GM18511 (cell line): ENCODE measurements around the gene TMEM238.
A peak's percentile ranks its signal among the peaks of the same experiment; 100 is the strongest.
"Not testable (repeated sequence)": the region's sequence is repeated elsewhere in the genome, so short reads cannot be mapped to it uniquely, and the experiment has no call there.

Experiments used
- ATAC-seq: cut with Tn5 transposase; IDR thresholded peaks from one replicate; pipeline ENCODE4 v1.9.1; 2021; ENCODE audit warnings: mild to moderate bottlenecking, moderate library complexity; ENCODE audit not compliant: unreplicated experiment

Gene TMEM238

DNA sequence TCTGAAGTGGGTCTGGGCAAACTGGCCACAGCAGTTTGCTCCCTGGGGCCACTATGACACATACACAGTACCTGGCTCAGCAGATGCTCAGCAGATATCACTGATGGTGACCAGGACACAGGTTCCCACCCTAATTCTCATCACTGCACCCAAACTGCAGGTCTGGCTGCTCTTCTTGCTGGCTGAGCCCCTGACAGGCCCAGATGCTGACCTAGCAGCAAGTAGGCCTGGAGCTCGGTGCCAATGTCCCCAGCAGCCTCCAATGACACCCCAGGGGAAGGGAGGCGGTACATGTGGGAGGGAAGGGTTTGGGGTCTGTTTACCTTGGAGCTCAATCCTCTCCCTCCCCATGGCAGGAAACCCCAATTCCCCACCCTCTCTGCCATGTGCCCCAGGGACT is 18.4 kb upstream of the TMEM238 start:
- ATAC-seq = no peak

DNA sequence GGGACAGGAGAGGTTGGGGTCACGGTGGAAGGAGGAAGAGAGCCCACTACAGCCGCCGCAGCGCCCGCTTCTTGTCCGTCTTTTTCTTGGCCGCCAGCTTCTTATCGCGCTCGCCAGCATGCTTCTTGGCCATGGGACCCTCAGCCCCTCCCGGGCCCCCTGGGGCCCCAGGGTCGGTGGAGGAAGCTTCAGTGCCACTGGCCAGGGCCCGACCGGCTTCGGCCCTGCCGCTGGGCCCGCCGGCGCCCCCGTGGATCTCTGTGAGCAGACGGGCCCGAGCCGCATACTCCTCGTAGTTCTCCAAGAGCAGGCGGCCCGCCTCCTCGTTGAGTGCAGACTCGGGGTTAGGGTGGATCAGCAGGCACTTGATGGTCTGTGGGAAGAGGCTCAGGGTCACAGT is 17.3 kb upstream of the TMEM238 start:
- ATAC-seq = not testable (repeated sequence)

DNA sequence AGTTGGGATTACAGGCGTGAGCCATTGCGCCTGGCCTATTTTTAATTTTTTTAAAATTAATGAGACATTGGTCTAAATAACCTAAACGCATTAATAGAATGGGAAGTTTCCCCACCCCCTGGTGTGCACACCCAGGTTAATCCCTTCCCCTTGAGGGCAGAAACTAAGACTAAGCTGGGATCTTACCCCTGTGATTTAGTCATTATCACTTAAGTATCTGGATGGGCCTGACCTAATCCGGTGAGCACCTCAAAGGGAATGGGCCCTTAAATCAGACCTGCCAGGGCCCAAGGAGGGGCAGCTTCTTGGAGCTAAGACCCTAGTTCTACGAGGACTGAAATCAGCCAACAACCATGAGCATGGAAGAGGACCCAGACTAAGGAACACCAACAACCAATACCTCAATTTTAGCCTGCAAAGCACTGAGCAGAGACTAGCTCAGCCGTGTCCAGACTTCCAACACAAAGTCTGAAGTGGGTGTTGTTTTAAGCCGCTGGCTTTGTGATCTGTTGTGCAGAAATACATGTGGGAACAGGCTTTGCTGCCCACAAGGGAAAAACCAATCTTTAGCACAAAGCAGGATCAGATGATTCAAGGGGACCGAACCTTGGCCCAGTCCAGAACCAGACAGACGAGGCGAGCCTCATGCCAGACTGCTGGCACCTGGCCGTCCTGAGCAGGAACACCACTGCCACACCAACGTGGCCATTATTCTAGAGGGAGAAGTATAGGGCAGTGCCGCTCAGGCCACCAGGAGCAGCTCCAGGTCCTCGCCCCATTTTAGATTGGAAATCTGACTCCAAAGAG is 16.4 kb upstream of the TMEM238 start:
- no peak for ATAC-seq

DNA sequence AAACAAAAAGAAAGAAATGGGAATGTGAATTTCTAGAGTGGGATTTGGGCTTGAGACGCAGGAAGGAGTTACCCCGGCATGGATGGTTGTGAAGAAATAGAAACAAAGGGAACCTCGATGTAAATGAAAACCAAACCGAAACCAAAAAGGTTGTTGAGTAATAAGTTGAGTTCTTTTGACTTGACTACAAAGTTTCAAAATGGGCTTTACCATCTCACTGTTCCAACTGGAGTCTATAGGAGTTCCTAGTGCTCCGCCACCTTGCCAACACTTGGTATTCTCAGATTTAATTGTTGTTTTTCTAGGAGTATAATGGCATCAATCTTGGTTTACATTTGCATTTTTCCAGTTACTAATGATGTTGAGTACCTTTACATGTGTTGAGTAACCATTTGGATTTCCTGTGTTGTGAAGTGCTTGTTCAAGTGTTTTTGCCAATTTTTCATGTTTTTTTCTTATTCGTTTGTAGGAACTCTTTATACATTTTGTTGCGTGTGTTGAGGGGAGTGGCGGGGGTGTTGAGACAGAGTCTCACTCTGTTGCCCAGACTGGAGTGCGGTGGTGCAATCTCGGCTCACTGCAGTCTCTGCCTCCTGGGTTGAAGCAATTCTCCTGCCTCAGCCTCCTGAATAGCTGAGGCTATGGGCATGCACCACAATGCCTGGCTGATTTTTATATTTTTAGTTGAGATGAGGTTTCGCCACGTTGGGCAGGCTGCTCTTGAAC is 14.3 kb upstream of the TMEM238 start:
- ATAC-seq = no peak

DNA sequence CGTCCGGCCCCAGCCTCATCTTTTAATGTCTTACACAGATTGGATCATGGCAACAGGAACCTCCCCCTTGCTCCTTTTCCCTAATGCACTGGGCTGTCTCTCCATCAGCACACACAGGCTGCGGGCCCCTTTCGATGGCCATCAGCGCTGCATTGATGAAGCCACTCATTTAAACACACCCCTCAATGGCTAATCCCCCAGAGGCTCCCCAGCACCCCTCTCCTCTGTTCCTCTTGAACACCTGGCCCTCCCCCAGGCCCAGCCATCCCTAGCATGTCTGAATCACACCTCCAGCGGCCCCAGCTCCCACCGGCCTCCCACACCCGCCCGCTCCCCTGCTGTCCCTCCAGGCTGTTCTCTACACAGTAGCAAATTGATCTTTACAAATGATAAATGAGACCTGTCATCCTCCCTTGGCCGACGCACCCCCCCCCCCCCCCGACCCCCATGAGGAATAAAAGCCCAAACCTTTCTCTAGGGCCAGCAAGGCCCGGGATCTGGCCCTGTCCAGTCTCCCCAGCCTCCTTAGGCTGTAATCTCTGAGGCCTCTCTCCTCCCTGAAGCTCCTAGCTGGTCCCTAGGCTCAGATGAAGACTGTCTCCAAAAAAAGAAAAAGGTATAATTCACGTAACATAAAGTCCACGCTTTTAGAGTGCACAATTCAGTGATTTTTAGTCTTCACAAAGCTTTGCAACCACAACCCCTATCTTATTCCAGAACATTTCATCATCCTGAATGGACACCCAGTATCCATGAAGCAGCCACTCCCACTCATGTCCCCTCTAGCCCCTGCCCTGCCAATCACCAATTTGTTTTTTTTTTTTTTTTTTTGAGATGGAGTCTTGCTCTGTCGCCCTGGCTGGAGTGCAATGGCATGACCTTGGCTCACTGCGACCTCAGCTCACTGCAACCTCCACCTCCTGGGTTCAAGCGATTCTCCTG is 9.0 kb upstream of the TMEM238 start:
- ATAC-seq = no peak

DNA sequence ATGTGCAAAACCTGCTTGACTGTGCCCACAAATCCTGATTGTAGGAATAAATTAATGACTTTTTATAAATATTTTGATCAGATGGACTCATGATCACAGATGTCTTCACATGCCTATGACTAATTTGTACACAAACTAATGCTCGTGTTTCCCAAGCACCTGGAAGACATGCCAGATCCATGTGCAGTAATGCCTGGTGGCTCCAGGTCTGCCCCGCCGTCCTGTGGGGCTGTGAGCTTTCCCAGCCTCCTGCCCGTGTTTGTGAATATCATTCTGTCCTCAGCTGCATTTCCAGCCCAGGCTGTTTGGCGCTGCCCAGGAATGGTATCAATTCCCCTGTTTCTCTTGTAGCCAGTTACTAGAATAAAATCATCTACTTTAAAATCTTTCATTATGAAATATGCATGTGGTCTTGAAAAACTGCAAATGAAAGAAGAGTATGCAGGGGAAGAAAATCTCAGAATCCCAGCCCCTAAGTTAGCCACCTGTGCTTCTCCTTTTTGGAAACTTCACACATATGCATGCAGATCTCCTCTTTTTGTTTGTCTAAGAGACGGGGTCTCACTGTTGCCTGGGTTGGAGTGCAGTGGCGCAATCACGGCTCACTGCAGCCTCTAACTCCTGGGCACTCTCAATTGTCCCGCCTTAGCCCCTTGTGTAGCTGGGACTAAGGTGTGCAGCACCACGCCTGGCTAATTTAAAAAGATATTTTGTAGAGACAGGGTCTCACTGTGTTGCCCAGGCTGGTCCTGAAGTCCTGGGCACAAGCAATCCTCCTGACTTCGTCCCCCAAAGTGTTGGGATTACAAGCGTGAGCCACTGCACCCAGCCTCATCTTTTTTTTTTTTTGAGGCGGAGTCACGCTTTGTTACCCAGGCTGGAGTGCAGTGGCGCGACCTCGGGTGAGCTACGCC is 7.9 kb upstream of the TMEM238 start:
- no peak for ATAC-seq

DNA sequence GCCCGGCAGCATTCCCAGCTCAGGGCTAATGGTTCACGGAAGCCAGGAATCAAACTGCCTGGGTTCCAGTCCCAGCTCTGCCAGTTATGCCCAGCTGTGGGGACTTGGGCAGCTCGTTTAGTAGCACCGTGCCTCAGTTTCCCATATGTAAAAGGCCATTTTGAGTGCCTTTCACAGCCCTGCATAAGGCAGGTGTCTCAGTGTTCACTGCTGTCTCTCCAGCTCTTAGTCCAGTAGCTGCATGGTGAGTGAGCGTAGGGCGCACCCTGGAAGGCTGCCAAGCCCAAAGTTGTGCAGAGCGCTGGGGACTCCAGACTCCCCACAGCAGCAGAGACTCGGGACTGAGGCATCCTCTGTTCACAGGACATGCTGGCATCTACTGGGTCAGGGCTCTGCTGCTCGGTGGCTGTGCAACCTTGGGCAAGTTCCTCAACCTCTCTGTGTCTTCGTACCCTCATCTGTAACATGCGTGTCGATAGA is 7.1 kb upstream of the TMEM238 start:
- ATAC-seq = no peak

DNA sequence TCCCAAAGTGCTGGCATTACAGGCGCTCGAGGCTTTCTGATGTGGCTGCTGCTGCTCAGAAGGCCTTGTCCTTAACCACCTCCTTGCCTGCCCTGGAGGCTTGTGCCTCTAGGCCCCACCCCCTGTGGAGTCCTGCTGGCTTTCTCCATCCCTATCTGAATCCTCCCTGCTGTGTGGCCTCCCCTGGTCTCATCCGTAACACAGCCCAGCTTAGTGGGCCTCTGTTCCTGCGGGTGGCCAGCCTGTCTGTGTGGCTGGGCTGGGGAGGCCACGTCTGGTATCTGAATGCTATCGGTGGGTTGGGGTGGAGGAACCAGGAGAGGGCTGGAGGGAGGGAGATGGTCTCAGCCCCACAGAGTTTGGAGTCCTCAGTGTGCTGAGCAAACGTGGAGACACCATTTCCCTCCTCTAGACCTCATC is 6.4 kb upstream of the TMEM238 start:
- ATAC-seq = no peak

DNA sequence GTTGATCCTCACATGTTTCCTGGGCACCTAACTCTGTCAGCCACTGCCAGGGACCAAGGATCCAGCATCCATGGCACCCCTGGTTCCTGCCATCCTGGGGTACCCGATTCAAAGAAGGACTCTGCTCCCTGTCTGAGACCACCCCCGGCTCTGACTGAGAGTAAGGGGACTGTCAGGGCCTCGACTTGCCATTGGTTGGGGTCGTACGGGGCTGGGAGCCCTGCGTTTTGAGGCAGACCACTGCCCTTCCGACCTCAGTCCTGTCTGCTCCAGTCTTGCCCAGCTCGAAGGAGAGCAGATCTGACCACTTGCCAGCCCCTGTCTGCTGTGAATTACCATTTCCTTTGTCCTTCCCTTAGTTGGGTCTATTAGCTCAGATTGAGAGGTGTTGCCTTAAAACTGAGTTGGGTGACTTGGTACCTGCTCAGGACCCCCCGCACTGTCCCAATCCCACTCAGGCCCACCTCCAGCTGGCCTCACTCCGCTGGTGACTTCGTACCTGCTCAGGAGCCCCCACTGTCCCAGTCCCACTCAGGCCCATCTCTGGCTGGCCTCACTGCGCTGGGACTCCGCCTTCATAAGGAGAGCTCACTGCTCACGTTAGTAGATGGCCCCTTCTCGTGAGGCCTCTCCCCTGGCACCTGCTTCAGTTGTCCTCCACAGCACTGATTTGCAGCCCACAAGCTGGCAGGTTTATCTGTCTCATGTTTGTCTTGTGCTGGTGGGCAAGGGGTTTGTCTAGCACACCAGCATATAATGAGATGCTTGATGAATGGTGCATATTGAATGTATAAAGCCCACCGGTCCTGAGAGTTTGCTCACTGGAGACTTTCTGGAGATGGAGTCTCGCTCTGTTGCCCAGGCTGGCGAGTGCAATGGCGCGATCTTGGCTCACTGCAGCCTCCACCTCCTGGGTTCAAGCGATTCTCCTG is 5.6 kb upstream of the TMEM238 start:
- no peak for ATAC-seq

DNA sequence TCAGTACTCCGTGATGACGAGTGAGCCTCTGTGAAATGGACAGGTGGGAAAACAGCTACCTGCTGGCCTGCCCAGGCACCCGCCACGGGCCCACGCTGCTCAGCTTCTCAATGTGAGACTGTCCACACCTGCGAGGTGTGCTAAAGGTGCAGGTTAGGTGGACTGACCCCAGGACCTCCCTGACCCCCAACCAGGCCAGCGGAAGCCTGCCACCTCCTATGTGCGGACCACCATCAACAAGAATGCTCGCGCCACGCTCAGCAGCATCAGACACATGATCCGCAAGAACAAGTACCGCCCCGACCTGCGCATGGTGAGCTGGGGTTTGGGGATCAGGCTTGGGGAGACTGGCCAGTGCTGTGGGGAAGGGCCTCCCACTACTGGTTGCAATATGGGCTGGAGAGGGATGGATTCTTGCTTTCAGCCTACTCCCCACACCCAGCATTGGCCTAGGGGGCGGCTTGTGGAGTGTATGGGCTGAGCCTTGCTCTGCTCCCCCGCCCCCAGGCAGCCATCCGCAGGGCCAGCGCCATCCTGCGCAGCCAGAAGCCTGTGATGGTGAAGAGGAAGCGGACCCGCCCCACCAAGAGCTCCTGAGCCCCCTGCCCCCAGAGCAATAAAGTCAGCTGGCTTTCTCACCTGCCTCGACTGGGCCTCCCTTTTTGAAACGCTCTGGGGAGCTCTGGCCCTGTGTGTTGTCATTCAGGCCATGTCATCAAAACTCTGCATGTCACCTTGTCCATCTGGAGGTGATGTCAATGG is 3.8 kb upstream of the TMEM238 start:
- no peak for ATAC-seq

DNA sequence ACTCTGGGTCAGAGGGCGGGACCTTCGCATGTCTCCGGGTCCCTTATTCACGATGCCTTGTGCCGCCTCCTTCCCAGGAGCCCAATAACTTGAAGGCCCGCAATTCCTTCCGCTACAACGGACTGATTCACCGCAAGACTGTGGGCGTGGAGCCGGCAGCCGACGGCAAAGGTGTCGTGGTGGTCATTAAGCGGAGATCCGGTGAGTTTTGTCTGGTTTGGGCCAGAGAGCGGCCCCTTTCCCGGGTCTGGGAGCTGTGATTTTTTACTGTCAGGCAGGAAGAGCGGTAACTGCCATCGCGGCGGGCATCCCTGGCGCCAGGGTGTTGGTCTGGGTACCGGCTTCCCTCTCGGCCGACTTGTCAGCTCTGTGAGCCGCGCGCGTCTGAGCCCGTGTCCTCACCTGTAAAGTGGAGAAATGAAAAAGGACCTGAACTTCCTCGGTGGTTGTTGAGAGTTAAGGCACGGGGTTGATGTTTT is 2.4 kb upstream of the TMEM238 start:
- no peak for ATAC-seq

DNA sequence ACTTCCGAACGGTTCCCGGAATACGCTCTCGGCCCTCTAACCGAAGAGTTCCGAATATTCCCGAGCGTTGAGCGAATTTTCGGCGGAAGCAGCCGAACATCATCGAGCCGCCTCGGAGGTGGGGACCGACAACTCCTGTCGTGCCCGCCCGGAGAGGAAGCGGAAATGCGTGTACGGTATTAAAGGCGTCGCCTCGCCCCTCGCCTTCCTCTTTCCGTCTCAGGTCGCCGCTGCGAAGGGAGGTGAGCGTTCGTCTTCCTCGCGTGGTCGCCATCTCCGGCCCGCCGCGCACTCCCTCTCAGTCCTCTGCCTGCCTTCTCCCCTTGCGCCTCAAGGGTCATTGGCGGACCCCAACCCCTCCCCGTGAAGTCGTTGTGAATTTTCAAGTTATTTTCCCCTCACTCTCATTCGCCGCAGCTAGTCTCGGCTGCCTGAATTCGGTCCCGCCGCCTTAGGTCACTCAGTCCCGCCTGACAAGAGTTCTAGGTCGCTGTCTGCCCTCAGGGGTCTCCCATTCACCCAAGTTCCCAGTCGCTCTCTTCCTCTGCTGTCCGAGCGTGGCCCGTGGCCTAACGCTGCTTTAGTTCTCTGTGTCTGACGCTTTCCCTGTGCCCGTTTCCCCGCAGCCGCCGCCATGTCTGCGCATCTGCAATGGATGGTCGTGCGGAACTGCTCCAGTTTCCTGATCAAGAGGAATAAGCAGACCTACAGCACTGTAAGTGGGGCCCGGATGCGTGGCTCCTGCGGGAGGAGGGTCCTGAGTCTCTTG is 1.8 kb upstream of the TMEM238 start, which contains the start of gene RPL28:
RPL28 (plus strand) TSS at position 209 of the 769 bp plus-strand sequence; CDS start at position 635, 426 bp downstream.
- peak; percentile 64 for ATAC-seq

DNA sequence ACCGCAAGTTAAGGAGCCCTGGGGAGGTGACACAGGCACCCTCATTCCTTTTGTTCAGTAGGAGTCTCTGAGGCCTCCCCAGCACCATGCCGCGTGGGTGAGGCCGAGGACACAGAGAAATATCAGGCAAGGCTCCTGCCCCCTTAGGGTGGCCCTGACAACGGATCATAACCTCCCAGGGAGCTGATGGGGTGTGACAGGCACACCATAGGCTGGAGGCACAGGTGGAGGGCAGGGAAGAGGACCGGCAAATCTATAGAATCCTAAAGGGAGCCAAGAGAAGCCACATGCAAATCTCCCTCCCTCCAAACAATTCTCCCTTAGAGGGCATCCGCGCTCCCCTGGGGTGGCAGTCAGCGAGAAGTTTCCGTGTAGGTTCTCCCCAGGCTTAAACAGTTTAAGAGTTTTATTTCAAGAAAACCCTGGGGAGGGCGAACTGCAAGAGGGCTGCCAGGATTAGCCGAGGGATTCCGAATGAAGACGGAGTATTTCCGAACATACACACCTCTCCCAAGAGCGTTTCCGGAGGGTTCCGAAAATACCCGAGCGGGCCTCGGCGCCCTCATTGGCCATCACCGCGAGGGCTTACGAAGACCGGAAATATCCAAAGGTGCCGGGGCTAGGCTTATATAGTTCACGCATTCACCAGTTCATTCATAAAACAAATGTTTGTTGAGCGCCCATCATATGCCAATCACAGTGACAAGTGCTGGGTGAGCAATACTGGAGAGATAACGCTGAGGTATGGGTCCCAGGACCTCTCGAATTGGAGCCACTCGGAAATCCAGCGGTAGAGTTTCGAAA is 1.0 kb upstream of the TMEM238 start:
- peak; percentile 61 for ATAC-seq

DNA sequence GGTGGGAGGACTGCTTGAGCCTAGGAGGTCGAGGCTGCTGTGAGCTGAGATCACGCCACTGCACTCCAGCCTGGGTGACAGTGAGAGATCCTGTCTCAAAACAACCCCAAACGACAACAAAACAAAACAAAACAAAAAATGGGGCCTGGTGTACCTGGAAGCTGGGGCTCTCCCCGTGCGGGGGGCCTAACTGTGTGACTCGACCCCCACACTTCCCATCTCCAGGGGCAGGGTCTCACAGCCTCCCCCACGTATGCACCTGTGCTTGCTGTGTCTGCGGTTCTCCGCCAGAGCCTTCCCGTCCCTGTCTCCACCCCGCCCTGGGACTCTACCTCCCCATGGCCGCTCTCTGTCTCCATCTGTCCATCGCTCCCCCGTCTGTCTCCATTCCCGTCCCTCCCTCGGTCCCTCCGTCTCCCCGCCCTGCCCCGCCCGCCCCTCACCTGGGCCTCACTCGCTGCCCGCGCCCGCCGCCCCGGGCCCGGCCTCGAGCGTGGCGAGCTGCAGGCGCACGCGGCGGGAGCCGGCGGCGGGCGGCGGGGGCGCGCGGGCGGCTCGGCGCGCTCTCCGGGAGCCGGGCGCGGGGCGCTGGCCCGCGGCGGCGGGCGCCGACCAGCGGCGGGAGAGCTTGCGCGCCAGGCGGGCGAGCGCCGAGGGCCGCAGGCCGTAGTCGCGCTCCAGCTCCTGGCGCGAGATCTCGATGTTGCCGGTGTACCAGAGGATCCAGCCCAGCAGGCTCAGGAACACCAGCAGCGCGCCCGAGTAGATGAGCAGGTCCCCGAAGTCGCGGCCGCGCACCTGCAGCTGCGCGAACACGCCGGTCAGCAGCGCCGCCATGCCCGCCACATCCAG is 587 bp downstream of the TMEM238 start:
- ATAC-seq = no peak

DNA sequence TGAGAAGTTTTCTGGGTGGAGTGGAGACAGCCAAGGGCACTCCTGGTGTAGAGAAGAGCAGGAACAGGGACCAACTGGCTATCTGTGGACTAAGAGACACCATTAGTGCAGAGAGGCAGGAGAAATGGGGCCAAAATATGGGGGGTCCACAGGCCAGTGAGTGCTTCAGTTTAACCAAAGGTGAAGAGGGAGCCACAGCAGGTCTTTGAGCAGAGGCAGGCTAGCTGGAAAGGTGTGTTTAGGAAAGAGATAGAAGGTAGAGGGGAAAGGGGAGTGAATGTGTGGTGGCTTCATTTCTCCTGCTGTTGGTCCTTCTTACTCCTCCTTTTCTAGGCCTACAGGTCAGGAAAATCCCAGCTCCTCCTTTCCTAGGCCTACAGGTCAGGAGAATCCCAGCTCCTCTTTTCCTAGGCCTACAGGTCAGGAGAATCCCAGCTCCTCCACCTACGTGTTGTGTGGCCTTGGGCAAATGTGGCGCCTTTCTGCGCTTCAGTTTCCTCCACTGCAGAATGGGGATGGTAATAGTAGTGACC is 1.5 kb downstream of the TMEM238 start:
- no peak for ATAC-seq
